ENCODE measurements around the gene OR2A5. TPM values are rescaled to one million over a fixed set of nuclear protein-coding genes. Genes with fewer than 3 reads are reported as not detected.

Gene OR2A5
- total and polyA plus RNA-seq, 2 donors (not counting 1 experiment from before 2014, with no cell fraction given): not detected

GRCh38 chr7:144057954-144058353 is 9.2 kb downstream of the OR2A5 start:
- Histone ChIP-seq H3K36me3 (replicated peaks in 1 of 2; ENCODE audit: control extremely low read depth in 1 of 2, control insufficient read depth in 1 of 2, extremely low read depth in 1 of 2, insufficient read depth in 2 of 2, low read length in 1 of 2) (no peaks in the 10 kb centered on the region), H3K4me1 (ENCODE audit: control insufficient read depth in 2 of 2, insufficient read depth in 2 of 2, low read length in 2 of 2) (no peaks in the 10 kb centered on the region), H3K27me3 (replicated peaks in 1 of 4; ENCODE audit: control extremely low read depth in 1 of 4, control insufficient read depth in 3 of 4, insufficient read depth in 4 of 4, low read length in 3 of 4) (peaks cover 0 to 4% (median 1%) of the 10 kb centered on the region in 4 experiments), H3K9me3 (ENCODE audit: control extremely low read depth in 1 of 3, control insufficient read depth in 2 of 3, insufficient read depth in 1 of 3, low read length in 2 of 3) (peaks cover 0 to 13% (median 0%) of the 10 kb centered on the region in 3 donors), H3K4me2 (replicated peaks; ENCODE audit: low read depth, low read length, poor library complexity, severe bottlenecking) (no peak overlapping the region), H3K27ac (ENCODE audit: low read length in 2 of 2) (no peak overlapping the region), H3K4me3 (ENCODE audit: control extremely low read depth in 1 of 5, extremely low read depth in 1 of 5, insufficient read depth in 1 of 5, low read depth in 2 of 5, low read length in 4 of 5) (no peak overlapping the region), H4K20me1 (ENCODE audit: control insufficient read depth, insufficient read depth, low read length, poor library complexity, severe bottlenecking) (no peaks in the 10 kb centered on the region), H3K79me2 (ENCODE audit: control insufficient read depth, insufficient read depth, low read length) (no peaks in the 10 kb centered on the region), H2AFZ (ENCODE audit: insufficient read depth, low read depth, low read length, poor library complexity, severe bottlenecking) (no peak overlapping the region), H3K9ac (ENCODE audit: low read length) (no peak overlapping the region)
- peaks cover 10% of the 10 kb centered on the region for H3K27me3 Mint-ChIP-seq
- CTCF ChIA-PET: no interaction called here
- no peak overlapping the region for H3K27ac Mint-ChIP-seq
- peaks cover 2% of the 10 kb centered on the region for H3K9me3 Mint-ChIP-seq (ENCODE audit: insufficient read depth)
- H3K4me1 Mint-ChIP-seq: no peaks in the 10 kb centered on the region
- POLR2A ChIA-PET: no interaction called here
- no peak overlapping the region for H3K4me3 Mint-ChIP-seq
- ATAC-seq (ENCODE audit: low read depth) (no peak), DNase-seq (no peak)
- TF ChIP-seq, protein P1, sequence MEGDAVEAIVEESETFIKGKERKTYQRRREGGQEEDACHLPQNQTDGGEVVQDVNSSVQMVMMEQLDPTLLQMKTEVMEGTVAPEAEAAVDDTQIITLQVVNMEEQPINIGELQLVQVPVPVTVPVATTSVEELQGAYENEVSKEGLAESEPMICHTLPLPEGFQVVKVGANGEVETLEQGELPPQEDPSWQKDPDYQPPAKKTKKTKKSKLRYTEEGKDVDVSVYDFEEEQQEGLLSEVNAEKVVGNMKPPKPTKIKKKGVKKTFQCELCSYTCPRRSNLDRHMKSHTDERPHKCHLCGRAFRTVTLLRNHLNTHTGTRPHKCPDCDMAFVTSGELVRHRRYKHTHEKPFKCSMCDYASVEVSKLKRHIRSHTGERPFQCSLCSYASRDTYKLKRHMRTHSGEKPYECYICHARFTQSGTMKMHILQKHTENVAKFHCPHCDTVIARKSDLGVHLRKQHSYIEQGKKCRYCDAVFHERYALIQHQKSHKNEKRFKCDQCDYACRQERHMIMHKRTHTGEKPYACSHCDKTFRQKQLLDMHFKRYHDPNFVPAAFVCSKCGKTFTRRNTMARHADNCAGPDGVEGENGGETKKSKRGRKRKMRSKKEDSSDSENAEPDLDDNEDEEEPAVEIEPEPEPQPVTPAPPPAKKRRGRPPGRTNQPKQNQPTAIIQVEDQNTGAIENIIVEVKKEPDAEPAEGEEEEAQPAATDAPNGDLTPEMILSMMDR (IDR thresholded peaks at IDR 0.05): no peak
- no peak for TF ChIP-seq EZH2 (IDR thresholded peaks at IDR 0.05; ENCODE audit: borderline replicate concordance, insufficient read depth, low read depth, low read length, poor library complexity, severe bottlenecking)
- intact Hi-C loops (cut with micrococcal nuclease): no loop called here
- WGBS (ENCODE audit: insufficient coverage): 82% methylated on average over 1 of the region's 3 CpGs

DNA sequence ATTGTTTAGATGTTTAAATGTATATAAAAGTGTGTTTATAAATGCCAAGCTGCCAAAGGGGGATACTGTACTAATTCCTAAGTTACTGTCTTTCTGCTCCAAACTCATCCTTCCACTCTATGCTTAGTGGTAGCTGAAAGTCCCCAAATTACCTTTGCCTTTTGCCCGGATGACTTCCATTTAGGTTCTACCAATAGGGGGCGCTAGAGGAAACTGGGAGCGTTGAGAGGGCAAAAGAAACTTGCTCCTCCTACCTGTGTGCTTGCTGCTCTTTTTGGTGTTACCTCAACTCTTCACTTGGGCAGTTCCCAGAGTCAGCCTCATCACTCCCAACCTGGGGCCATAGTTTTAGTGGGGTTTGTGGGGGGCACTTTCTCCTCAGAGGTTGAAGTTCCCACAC is 15.0 kb downstream of the OR2A5 start:
- Histone ChIP-seq H2AFZ (ENCODE audit: insufficient read depth, low read depth, low read length, poor library complexity, severe bottlenecking) (no peak overlapping the region), H3K27me3 (replicated peaks in 1 of 4; ENCODE audit: control extremely low read depth in 1 of 4, control insufficient read depth in 3 of 4, insufficient read depth in 4 of 4, low read length in 3 of 4) (peaks cover 0 to 2% (median 0%) of the 10 kb centered on the region in 4 experiments), H3K4me3 (ENCODE audit: control extremely low read depth in 1 of 5, extremely low read depth in 1 of 5, insufficient read depth in 1 of 5, low read depth in 2 of 5, low read length in 4 of 5) (no peak overlapping the region), H3K4me2 (replicated peaks; ENCODE audit: low read depth, low read length, poor library complexity, severe bottlenecking) (no peak overlapping the region), H3K79me2 (ENCODE audit: control insufficient read depth, insufficient read depth, low read length) (no peaks in the 10 kb centered on the region), H3K9ac (ENCODE audit: low read length) (no peak overlapping the region), H4K20me1 (ENCODE audit: control insufficient read depth, insufficient read depth, low read length, poor library complexity, severe bottlenecking) (no peaks in the 10 kb centered on the region), H3K27ac (ENCODE audit: low read length in 2 of 2) (no peak overlapping the region), H3K9me3 (ENCODE audit: control extremely low read depth in 1 of 3, control insufficient read depth in 2 of 3, insufficient read depth in 1 of 3, low read length in 2 of 3) (peaks cover 0 to 10% (median 0%) of the 10 kb centered on the region in 3 donors), H3K36me3 (replicated peaks in 1 of 2; ENCODE audit: control extremely low read depth in 1 of 2, control insufficient read depth in 1 of 2, extremely low read depth in 1 of 2, insufficient read depth in 2 of 2, low read length in 1 of 2) (no peaks in the 10 kb centered on the region), H3K4me1 (ENCODE audit: control insufficient read depth in 2 of 2, insufficient read depth in 2 of 2, low read length in 2 of 2) (no peaks in the 10 kb centered on the region)
- intact Hi-C loops (cut with micrococcal nuclease): no loop called here
- no CpG with 5 or more reads among the region's 3 CpGs for WGBS (ENCODE audit: insufficient coverage)
- H3K4me3 Mint-ChIP-seq: no peak overlapping the region
- TF ChIP-seq EZH2 (IDR thresholded peaks at IDR 0.05; ENCODE audit: borderline replicate concordance, insufficient read depth, low read depth, low read length, poor library complexity, severe bottlenecking): no peak
- TF ChIP-seq, protein P1 (IDR thresholded peaks at IDR 0.05): no peak
- H3K27ac Mint-ChIP-seq: no peak overlapping the region
- DNase-seq (no peak), ATAC-seq (ENCODE audit: low read depth) (no peak)
- CTCF ChIA-PET: interaction anchor here (1.7 kb wide), 1 partner anchor 17 kb away, joined by 3 read pairs; no protein-coding TSS in a partner anchor
- POLR2A ChIA-PET: no interaction called here
- H3K4me1 Mint-ChIP-seq: no peaks in the 10 kb centered on the region
- no peaks in the 10 kb centered on the region for H3K9me3 Mint-ChIP-seq (ENCODE audit: insufficient read depth)
- H3K27me3 Mint-ChIP-seq: peaks cover 10% of the 10 kb centered on the region
